NB4 (cell line): ENCODE results near the gene EHMT1.

Source experiments
- DNase-seq: peaks from one replicate; pipeline ENCODE4 v3.0.0; 2010; ENCODE audit warnings: low read depth
- H3K4me3 ChIP-seq: one replicate; pipeline ENCODE4 v1.5.1; 2011; ENCODE audit warnings: mild to moderate bottlenecking, low read depth, low read length, moderate library complexity
- CTCF ChIP-seq: IDR thresholded peaks from one replicate; pipeline ENCODE4 v1.5.1; 2012; ENCODE audit warnings: low read depth, low read length
- MAX ChIP-seq: IDR thresholded peaks from 2 replicates; pipeline ENCODE4 v1.6.1; 2011; ENCODE audit warnings: low read depth, low read length
- MYC ChIP-seq: IDR thresholded peaks from 2 replicates; pipeline ENCODE4 v1.6.1; 2011; ENCODE audit warnings: low read depth, low read length
- POLR2A ChIP-seq: IDR thresholded peaks from 2 replicates; pipeline ENCODE4 v1.6.1; 2011; ENCODE audit warnings: mild to moderate bottlenecking; ENCODE audit not compliant: insufficient read length; ENCODE audit errors: extremely low read depth

The EHMT1 gene

GRCh38 chr9:137763271-137763955 lies 144.6 kb downstream of the EHMT1 start:
- DNase-seq = no peak
- H3K4me3 ChIP-seq = no peak overlapping the region
- no peak for TF ChIP-seq MAX
- TF ChIP-seq POLR2A = no peak
- TF ChIP-seq CTCF = no peak
- TF ChIP-seq MYC = no peak

- DNase-seq = no peak
- TF ChIP-seq POLR2A = no peak
- no peak for TF ChIP-seq MAX
- TF ChIP-seq MYC = no peak
- TF ChIP-seq CTCF = no peak
- H3K4me3 ChIP-seq = no peak overlapping the region
Observed at GRCh38 chr9:137764171-137764671, 145.4 kb downstream of the EHMT1 start.

GRCh38 chr9:137764981-137765380 lies 146.2 kb downstream of the EHMT1 start:
- H3K4me3 ChIP-seq = no peak overlapping the region
- TF ChIP-seq CTCF (no peak), POLR2A (no peak), MAX (no peak), MYC (no peak)

DNA sequence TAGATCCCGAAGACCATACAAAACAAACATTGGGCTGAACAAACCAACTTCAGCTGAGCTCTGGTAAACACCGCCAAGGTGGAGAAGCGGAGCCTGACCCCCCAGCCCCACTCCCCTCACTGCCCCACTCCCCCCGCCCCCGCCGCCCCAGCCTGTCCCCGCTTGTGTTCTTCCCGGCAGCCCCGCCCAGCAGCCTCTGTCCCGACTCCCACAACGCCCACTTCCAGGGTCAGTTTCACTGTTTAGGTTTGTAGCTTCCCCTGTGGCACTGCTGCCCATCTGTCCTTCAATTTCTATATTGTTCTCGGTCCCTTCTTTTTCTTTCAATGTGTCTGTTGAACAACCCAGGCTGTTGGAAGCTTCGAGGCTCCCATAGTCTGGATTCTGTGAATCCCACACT lies 146.7 kb downstream of the EHMT1 start:
- no peak overlapping the region for H3K4me3 ChIP-seq
- no peak for TF ChIP-seq MYC
- no peak for TF ChIP-seq MAX
- no peak for TF ChIP-seq POLR2A
- no peak for TF ChIP-seq CTCF
- DNase-seq = no peak

More at GRCh38 chr9:137764981-137765380, 146.2 kb downstream of the EHMT1 start:
- DNase-seq = no peak

- DNase-seq = no peak
- H3K4me3 ChIP-seq = no peak overlapping the region
- TF ChIP-seq POLR2A (no peak), MYC (no peak), MAX (no peak)
Observed at GRCh38 chr9:137771580-137771979, 152.8 kb downstream of the EHMT1 start.

- H3K4me3 ChIP-seq = no peak overlapping the region
- no peak for DNase-seq
- TF ChIP-seq MAX (no peak), POLR2A (no peak), CTCF (peak; percentile 13), MYC (no peak)
Observed at GRCh38 chr9:137772281-137772873, 153.6 kb downstream of the EHMT1 start.
